ENCODE results near the gene RIMS4. TPM values are rescaled to one million over a fixed set of nuclear protein-coding genes. Genes with fewer than 3 reads are reported as not detected.
A peak's percentile ranks its signal among the peaks of the same experiment; 100 is the strongest.

The RIMS4 gene
- total and polyA plus RNA-seq, 2 of the 13 experiments (the other 11 are each of a cell fraction or from before 2014, with no cell fraction given) = 0.01 to 0.07 TPM

DNA sequence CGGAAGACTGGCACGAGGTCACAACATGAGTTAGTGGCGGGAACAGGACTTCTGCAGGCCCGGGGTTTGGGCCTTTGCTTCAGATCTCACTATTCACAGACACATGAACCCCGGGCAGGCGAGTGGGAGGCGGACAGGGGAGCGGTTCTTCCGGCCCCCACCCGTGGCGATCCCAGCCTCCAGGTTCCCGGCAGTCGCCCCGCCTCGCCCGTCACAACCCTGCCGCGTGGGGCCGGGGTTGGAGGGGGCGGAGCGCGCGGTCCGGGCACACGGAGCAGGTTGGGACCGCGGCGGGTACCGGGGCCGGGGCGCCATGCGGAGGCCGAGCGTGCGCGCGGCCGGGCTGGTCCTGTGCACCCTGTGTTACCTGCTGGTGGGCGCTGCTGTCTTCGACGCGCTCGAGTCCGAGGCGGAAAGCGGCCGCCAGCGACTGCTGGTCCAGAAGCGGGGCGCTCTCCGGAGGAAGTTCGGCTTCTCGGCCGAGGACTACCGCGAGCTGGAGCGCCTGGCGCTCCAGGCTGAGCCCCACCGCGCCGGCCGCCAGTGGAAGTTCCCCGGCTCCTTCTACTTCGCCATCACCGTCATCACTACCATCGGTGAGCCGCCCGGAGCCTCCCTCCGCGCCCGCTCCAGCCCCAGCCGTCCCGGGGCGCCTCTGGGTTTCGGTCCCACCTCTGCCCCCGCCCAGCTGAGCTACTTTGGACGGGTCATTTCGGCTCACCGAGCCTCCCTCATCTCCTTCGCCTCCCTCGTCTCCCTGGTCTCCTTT is 64.6 kb downstream of the RIMS4 start, which contains the start of gene KCNK15 (continued):
- TF ChIP-seq ZNF143 (CRISPR knock-in tag; IDR thresholded peaks at IDR 0.05) = no peak
- TF ChIP-seq ZFP36 (IDR thresholded peaks at IDR 0.05; ENCODE audit: borderline replicate concordance, low read depth, low read length, partially characterized antibody) = no peak
- TF ChIP-seq LCORL (IDR thresholded peaks at IDR 0.05) = no peak
- 0 out of 2 replicates have a peak, but pooled peaks have one; percentile 17 for TF ChIP-seq LCORL (CRISPR knock-in tag; IDR thresholded peaks at IDR 0.05)
- TF ChIP-seq, protein P1, sequence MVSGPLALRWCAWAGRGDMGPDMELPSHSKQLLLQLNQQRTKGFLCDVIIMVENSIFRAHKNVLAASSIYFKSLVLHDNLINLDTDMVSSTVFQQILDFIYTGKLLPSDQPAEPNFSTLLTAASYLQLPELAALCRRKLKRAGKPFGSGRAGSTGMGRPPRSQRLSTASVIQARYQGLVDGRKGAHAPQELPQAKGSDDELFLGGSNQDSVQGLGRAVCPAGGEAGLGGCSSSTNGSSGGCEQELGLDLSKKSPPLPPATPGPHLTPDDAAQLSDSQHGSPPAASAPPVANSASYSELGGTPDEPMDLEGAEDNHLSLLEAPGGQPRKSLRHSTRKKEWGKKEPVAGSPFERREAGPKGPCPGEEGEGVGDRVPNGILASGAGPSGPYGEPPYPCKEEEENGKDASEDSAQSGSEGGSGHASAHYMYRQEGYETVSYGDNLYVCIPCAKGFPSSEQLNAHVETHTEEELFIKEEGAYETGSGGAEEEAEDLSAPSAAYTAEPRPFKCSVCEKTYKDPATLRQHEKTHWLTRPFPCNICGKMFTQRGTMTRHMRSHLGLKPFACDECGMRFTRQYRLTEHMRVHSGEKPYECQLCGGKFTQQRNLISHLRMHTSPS (CRISPR knock-in tag; IDR thresholded peaks at IDR 0.05; ENCODE audit: low read depth) = no peak
- TF ChIP-seq, protein P2, sequence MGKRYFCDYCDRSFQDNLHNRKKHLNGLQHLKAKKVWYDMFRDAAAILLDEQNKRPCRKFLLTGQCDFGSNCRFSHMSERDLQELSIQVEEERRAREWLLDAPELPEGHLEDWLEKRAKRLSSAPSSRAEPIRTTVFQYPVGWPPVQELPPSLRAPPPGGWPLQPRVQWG (CRISPR knock-in tag; IDR thresholded peaks at IDR 0.05; ENCODE audit: borderline replicate concordance, low read depth) = no peak
- TF ChIP-seq, protein P3, sequence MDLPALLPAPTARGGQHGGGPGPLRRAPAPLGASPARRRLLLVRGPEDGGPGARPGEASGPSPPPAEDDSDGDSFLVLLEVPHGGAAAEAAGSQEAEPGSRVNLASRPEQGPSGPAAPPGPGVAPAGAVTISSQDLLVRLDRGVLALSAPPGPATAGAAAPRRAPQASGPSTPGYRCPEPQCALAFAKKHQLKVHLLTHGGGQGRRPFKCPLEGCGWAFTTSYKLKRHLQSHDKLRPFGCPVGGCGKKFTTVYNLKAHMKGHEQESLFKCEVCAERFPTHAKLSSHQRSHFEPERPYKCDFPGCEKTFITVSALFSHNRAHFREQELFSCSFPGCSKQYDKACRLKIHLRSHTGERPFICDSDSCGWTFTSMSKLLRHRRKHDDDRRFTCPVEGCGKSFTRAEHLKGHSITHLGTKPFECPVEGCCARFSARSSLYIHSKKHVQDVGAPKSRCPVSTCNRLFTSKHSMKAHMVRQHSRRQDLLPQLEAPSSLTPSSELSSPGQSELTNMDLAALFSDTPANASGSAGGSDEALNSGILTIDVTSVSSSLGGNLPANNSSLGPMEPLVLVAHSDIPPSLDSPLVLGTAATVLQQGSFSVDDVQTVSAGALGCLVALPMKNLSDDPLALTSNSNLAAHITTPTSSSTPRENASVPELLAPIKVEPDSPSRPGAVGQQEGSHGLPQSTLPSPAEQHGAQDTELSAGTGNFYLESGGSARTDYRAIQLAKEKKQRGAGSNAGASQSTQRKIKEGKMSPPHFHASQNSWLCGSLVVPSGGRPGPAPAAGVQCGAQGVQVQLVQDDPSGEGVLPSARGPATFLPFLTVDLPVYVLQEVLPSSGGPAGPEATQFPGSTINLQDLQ (CRISPR knock-in tag; IDR thresholded peaks at IDR 0.05) = no peak
- TF ChIP-seq, protein P4, sequence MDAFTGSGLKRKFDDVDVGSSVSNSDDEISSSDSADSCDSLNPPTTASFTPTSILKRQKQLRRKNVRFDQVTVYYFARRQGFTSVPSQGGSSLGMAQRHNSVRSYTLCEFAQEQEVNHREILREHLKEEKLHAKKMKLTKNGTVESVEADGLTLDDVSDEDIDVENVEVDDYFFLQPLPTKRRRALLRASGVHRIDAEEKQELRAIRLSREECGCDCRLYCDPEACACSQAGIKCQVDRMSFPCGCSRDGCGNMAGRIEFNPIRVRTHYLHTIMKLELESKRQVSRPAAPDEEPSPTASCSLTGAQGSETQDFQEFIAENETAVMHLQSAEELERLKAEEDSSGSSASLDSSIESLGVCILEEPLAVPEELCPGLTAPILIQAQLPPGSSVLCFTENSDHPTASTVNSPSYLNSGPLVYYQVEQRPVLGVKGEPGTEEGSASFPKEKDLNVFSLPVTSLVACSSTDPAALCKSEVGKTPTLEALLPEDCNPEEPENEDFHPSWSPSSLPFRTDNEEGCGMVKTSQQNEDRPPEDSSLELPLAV (CRISPR knock-in tag; conservative IDR thresholded peaks at IDR 0.05; ENCODE audit: low read depth) = no peak
- no peak for TF ChIP-seq ZNF543 (CRISPR knock-in tag; IDR thresholded peaks at IDR 0.05)
- TF ChIP-seq, protein P5, sequence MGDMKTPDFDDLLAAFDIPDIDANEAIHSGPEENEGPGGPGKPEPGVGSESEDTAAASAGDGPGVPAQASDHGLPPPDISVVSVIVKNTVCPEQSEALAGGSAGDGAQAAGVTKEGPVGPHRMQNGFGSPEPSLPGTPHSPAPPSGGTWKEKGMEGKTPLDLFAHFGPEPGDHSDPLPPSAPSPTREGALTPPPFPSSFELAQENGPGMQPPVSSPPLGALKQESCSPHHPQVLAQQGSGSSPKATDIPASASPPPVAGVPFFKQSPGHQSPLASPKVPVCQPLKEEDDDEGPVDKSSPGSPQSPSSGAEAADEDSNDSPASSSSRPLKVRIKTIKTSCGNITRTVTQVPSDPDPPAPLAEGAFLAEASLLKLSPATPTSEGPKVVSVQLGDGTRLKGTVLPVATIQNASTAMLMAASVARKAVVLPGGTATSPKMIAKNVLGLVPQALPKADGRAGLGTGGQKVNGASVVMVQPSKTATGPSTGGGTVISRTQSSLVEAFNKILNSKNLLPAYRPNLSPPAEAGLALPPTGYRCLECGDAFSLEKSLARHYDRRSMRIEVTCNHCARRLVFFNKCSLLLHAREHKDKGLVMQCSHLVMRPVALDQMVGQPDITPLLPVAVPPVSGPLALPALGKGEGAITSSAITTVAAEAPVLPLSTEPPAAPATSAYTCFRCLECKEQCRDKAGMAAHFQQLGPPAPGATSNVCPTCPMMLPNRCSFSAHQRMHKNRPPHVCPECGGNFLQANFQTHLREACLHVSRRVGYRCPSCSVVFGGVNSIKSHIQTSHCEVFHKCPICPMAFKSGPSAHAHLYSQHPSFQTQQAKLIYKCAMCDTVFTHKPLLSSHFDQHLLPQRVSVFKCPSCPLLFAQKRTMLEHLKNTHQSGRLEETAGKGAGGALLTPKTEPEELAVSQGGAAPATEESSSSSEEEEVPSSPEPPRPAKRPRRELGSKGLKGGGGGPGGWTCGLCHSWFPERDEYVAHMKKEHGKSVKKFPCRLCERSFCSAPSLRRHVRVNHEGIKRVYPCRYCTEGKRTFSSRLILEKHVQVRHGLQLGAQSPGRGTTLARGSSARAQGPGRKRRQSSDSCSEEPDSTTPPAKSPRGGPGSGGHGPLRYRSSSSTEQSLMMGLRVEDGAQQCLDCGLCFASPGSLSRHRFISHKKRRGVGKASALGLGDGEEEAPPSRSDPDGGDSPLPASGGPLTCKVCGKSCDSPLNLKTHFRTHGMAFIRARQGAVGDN (CRISPR knock-in tag; IDR thresholded peaks at IDR 0.05) = peak; percentile 66
